ENCODE results near the gene USP19.

The USP19 gene

GRCh38 chr3:49104427-49105291 lies 16.0 kb downstream of the USP19 start, which contains the start of gene QARS1:
Gene QARS1, minus strand, starts transcription at chr3:49104757. Its CDS starts 24 bp downstream, at chr3:49104733.
- DNase-seq (ENCODE audit: low read depth): peak; percentile 82

- no peak for DNase-seq (ENCODE audit: low read depth)
Measured at GRCh38 chr3:49104052-49104426, 16.6 kb downstream of the USP19 start.

DNA sequence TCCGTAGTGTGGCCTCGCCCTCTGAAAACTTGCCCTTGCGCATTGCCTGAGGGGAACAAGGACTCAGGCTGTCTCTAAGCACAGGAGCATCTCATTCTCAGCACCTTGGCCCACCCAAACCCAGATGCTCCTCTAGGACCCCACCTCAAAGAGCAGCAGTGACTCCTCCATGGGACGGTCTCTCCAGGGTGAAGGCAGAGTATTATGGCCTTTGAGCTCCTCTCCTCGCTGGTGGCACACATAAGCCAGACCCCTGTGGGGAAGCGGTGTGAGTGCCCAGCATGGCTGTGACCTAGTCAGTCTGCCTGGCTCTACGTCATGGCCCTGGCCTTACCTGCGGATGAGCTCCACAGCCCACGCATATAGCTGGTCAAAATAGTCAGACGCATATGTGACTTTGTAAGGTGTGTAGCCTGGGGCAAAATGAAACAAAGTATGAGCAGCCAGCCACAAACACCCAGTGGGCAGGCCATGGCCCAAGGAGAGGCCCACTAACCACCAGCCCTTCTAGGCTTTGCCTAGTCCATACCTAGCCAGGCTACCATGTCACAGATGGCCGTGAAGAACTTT lies 20.5 kb downstream of the USP19 start:
- no peak for DNase-seq (ENCODE audit: low read depth)

- no peak for DNase-seq (ENCODE audit: low read depth)
Measured at GRCh38 chr3:49098910-49099630, 21.6 kb downstream of the USP19 start.

- no peak for DNase-seq (ENCODE audit: low read depth)
Measured at GRCh38 chr3:49098429-49098828, 22.2 kb downstream of the USP19 start.

- DNase-seq (ENCODE audit: low read depth): peak; percentile 92
Measured at GRCh38 chr3:49093853-49094767, 26.5 kb downstream of the USP19 start, which contains the start of gene QRICH1. Gene QRICH1, minus strand, starts transcription at chr3:49094071. Its CDS starts 17,054 bp downstream, at chr3:49077017.

DNA sequence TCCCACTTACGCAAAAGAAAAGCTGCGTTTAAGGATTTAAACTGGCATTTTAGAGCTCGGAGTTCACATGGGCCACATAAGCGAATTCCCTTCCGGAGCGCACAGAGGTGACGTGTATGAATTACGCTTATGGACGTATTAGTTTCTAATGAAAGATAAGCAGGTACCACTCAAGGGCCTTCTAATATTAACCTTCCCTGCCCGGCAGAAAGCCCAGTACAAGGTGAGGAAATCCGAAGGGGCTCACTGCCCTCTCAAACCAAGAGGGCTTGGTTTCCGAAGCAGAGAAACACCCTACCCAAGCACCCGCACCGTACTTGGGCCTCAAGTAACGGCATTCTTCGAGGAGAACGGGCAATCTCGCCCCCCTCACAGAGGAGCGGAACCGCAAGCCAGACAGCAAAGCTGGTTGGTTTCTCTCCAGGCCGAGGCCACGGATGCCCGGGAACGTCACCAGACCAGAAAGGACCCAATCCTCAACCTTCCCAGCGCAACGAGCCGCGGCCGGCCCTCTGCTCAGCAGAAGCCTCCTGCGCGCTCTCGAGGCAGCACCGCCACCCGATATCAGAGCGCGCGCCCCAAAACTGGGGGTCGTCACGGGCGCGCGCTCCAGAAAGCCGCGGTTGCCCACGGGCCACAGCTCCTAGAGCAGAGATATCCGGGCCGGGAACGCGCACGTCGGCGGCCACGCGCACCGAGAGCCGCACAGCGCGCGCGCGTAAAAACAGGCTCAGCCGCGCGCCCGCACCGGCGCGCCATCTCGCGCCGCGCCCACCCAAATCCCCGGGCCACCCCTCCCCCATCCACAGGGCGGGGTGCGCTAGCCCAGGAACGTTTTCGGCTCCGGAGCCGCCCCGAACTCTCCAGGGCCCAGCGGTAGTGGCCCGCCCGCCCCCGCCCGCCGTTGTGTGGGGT lies 27.4 kb downstream of the USP19 start:
- DNase-seq (ENCODE audit: low read depth): peak; percentile 74

DNA sequence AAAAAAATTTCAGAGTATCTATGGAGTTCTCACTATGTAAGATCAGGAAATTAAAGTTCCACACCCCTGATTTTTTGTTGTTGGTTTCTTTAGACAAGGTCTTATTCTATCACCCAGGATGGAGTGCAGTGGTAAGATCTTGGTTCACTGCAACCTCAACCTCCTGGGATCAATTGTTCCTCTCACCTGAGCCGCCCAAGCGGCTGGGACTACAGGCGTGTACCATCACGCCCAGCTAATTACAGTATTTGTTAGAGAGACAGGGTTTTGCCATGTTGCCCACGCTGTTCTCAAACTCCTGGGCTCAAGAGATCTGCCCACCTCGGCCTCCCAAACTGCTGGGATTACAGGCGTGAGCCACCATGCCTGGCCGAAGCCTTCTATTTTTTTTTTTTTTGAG lies 39.2 kb downstream of the USP19 start:
- DNase-seq (ENCODE audit: low read depth): no peak

DNA sequence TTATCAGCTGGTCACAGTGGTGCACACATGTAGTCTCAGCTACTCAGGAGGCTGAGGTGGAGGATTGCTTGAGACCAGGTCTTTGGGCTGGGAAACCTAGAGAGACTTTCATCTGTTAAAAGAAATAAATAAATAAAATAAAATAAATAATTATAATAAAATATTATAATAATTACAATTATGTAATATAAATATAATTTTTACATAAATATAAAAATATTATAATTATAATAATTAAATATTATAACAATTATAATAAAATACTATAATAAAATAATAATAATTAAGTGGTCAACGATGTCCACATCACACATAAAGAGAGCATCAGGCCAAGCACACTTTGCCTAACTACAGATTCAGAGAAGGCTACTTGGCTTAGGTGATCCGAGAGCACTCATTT lies 41.4 kb downstream of the USP19 start:
- DNase-seq (ENCODE audit: low read depth): no peak

GRCh38 chr3:49076646-49077045 lies 44.0 kb downstream of the USP19 start:
- no peak for DNase-seq (ENCODE audit: low read depth)

- DNase-seq (ENCODE audit: low read depth): no peak
Measured at GRCh38 chr3:49076116-49076515, 44.5 kb downstream of the USP19 start.

Measured in activated T-cell treated with anti-CD3 and anti-CD28 coated beads for 1 hour (primary cell).